HK-2 (cell line): ENCODE results near the gene UPK3BL1.
"Not testable (repeated sequence)": the region's sequence is repeated elsewhere in the genome, so short reads cannot be mapped to it uniquely, and the experiment has no call there.

Source experiments
- DNase-seq: peaks from one replicate; pipeline ENCODE4 v3.0.0-alpha.2; 2018; ENCODE audit not compliant: unreplicated experiment

UPK3BL1 gene

GRCh38 chr7:102627271-102627904 is 15.2 kb downstream of the UPK3BL1 start:
- DNase-seq, result not testable (repeated sequence)

- peak; percentile 0 for DNase-seq
Observed at GRCh38 chr7:102618122-102618521, 24.5 kb downstream of the UPK3BL1 start.

- DNase-seq, result peak; percentile 16
Observed at GRCh38 chr7:102616507-102617125, 26.0 kb downstream of the UPK3BL1 start, which contains the start of gene RASA4. TSS of gene RASA4 (minus strand) at chr7:102616756. CDS start at chr7:102616689, 67 bp downstream.

GRCh38 chr7:102615930-102616329 is 26.7 kb downstream of the UPK3BL1 start:
- DNase-seq, result not testable (repeated sequence)

GRCh38 chr7:102614873-102615272 is 27.7 kb downstream of the UPK3BL1 start:
- not testable (repeated sequence) for DNase-seq

GRCh38 chr7:102614346-102614697 is 28.3 kb downstream of the UPK3BL1 start:
- not testable (repeated sequence) for DNase-seq

- not testable (repeated sequence) for DNase-seq
Observed at GRCh38 chr7:102613575-102614345, 28.8 kb downstream of the UPK3BL1 start.

GRCh38 chr7:102611675-102612325 is 30.8 kb downstream of the UPK3BL1 start:
- not testable (repeated sequence) for DNase-seq

GRCh38 chr7:102611013-102611674 is 31.4 kb downstream of the UPK3BL1 start:
- not testable (repeated sequence) for DNase-seq

GRCh38 chr7:102610441-102610840 is 32.1 kb downstream of the UPK3BL1 start:
- DNase-seq, result not testable (repeated sequence)

- not testable (repeated sequence) for DNase-seq
Observed at GRCh38 chr7:102609734-102610133, 32.9 kb downstream of the UPK3BL1 start.

GRCh38 chr7:102606848-102607247 is 35.7 kb downstream of the UPK3BL1 start:
- DNase-seq, result not testable (repeated sequence)

GRCh38 chr7:102604431-102605145 is 38.0 kb downstream of the UPK3BL1 start:
- not testable (repeated sequence) for DNase-seq

- DNase-seq, result not testable (repeated sequence)
Observed at GRCh38 chr7:102602317-102602716, 40.3 kb downstream of the UPK3BL1 start.

GRCh38 chr7:102599699-102600098 is 42.9 kb downstream of the UPK3BL1 start:
- not testable (repeated sequence) for DNase-seq

GRCh38 chr7:102596036-102596435 is 46.6 kb downstream of the UPK3BL1 start:
- DNase-seq, result not testable (repeated sequence)

GRCh38 chr7:102593637-102594334 is 48.8 kb downstream of the UPK3BL1 start:
- DNase-seq, result not testable (repeated sequence)

GRCh38 chr7:102592477-102593019 is 50.0 kb downstream of the UPK3BL1 start:
- not testable (repeated sequence) for DNase-seq

- DNase-seq, result not testable (repeated sequence)
Observed at GRCh38 chr7:102589857-102590256, 52.7 kb downstream of the UPK3BL1 start.
